HG02623 (cell line): Measurements from ENCODE around the gene ERVW-1.
"Not testable (repeated sequence)": the region's sequence is repeated elsewhere in the genome, so short reads cannot be mapped to it uniquely, and the experiment has no call there.

Experiments
- ATAC-seq: cut with Tn5 transposase; IDR thresholded peaks from one replicate; pipeline ENCODE4 v1.9.1; 2021; ENCODE audit warnings: moderate library complexity; ENCODE audit not compliant: unreplicated experiment

The ERVW-1 gene

GRCh38 chr7:92475261-92475770, 2.4 kb downstream of the ERVW-1 start:
- ATAC-seq = not testable (repeated sequence)

GRCh38 chr7:92473989-92474388, 3.8 kb downstream of the ERVW-1 start:
- not testable (repeated sequence) for ATAC-seq

- ATAC-seq = not testable (repeated sequence)
Measured at GRCh38 chr7:92468589-92468988, 9.2 kb downstream of the ERVW-1 start.

GRCh38 chr7:92466682-92467081, 11.1 kb downstream of the ERVW-1 start:
- ATAC-seq = no peak

- no peak for ATAC-seq
Measured at GRCh38 chr7:92464515-92464914, 13.2 kb downstream of the ERVW-1 start.

- ATAC-seq = no peak
Measured at GRCh38 chr7:92462560-92462959, 15.2 kb downstream of the ERVW-1 start.

GRCh38 chr7:92461027-92462003, 16.4 kb downstream of the ERVW-1 start:
- peak; percentile 72 for ATAC-seq

- ATAC-seq = no peak
Measured at GRCh38 chr7:92460510-92460909, 17.2 kb downstream of the ERVW-1 start.

- no peak for ATAC-seq
Measured at GRCh38 chr7:92460109-92460508, 17.6 kb downstream of the ERVW-1 start.

- ATAC-seq = no peak
Measured at GRCh38 chr7:92456236-92456635, 21.5 kb downstream of the ERVW-1 start.

- no peak for ATAC-seq
Measured at GRCh38 chr7:92451645-92452044, 26.1 kb downstream of the ERVW-1 start.

GRCh38 chr7:92448205-92448747, 29.5 kb downstream of the ERVW-1 start:
- peak; percentile 32 for ATAC-seq

- peak; percentile 82 for ATAC-seq
Measured at GRCh38 chr7:92447345-92448204, 30.2 kb downstream of the ERVW-1 start, which contains the start of gene GATAD1. Gene GATAD1 (plus strand): TSS chr7:92447482. CDS start chr7:92447730, 248 bp downstream.

GRCh38 chr7:92446869-92447344, 30.8 kb downstream of the ERVW-1 start:
- no peak for ATAC-seq

GRCh38 chr7:92442720-92443119, 35.0 kb downstream of the ERVW-1 start:
- not testable (repeated sequence) for ATAC-seq

GRCh38 chr7:92437956-92438491, 39.7 kb downstream of the ERVW-1 start:
- ATAC-seq = no peak

GRCh38 chr7:92436612-92437445, 40.9 kb downstream of the ERVW-1 start:
- ATAC-seq = no peak

GRCh38 chr7:92435542-92435941, 42.2 kb downstream of the ERVW-1 start:
- no peak for ATAC-seq

- no peak for ATAC-seq
Measured at GRCh38 chr7:92433019-92433418, 44.7 kb downstream of the ERVW-1 start.
